HepG2 (cell line): ENCODE results near the gene TOR4A. TPM values are rescaled to one million over a fixed set of nuclear protein-coding genes. Genes with fewer than 3 reads are reported as not detected.

ENCODE experiments used
- CSRNP1 ChIP-seq: sonication (generic); formaldehyde crosslinking; IDR thresholded peaks from 2 replicates; pipeline ENCODE4 v1.8.1; 2023; ENCODE audit warnings: mild to moderate bottlenecking, missing genetic modification reagents
- EED ChIP-seq: sonication (generic); formaldehyde crosslinking; IDR thresholded peaks from 2 replicates; pipeline ENCODE4 v1.5.0; 2020; ENCODE audit warnings: mild to moderate bottlenecking, missing genetic modification reagents
- ERF ChIP-seq: IDR thresholded peaks from 2 replicates; pipeline ENCODE4 v1.6.1; 2018; ENCODE audit warnings: missing biosample characterization, missing genetic modification reagents
- ETV6 ChIP-seq: sonication (generic); formaldehyde crosslinking; conservative IDR thresholded peaks from 2 replicates; pipeline ENCODE4 v1.4.0; 2020; ENCODE audit warnings: missing genetic modification reagents
- HOXA3 ChIP-seq: sonication (generic); formaldehyde crosslinking; IDR thresholded peaks from 2 replicates; pipeline ENCODE4 v1.5.0; 2020; ENCODE audit warnings: missing genetic modification reagents
- JUN ChIP-seq: sonication (generic); formaldehyde crosslinking; IDR thresholded peaks from 2 replicates; pipeline ENCODE4 v1.4.0; 2020; ENCODE audit warnings: mild to moderate bottlenecking, missing genetic modification reagents
- KDM3A ChIP-seq: IDR thresholded peaks from 2 replicates; pipeline ENCODE4 v1.6.1; 2018; ENCODE audit warnings: low read depth, missing compliant biosample characterization
- KLF16 ChIP-seq, 2 experiments: sonication (generic) in 1 of 2; formaldehyde crosslinking in 1 of 2; IDR thresholded peaks; 2 replicates each; pipeline versions ENCODE4 v1.6.1 to v1.8.0; 2016 to 2023; ENCODE audit warnings: missing genetic modification reagents in 2 of 2, missing compliant biosample characterization in 1 of 2
- MBD4 ChIP-seq: IDR thresholded peaks from 2 replicates; pipeline ENCODE4 v1.6.1; 2012; ENCODE audit warnings: low read length, inconsistent platforms, borderline replicate concordance
- MED13 ChIP-seq: sonication (generic); formaldehyde crosslinking; IDR thresholded peaks from 2 replicates; pipeline ENCODE4 v1.5.0; 2020; ENCODE audit warnings: missing genetic modification reagents
- MYNN ChIP-seq: sonication (generic); formaldehyde crosslinking; IDR thresholded peaks from 2 replicates; pipeline ENCODE4 v1.4.0; 2020; ENCODE audit warnings: mild to moderate bottlenecking, low read depth, missing genetic modification reagents
- NCOA2 ChIP-seq: sonication (generic); formaldehyde crosslinking; IDR thresholded peaks from 2 replicates; pipeline ENCODE4 v1.8.0; 2022; ENCODE audit warnings: inconsistent platforms
- RARA ChIP-seq: IDR thresholded peaks from 2 replicates; pipeline ENCODE4 v1.6.1; 2016; ENCODE audit warnings: missing genetic modification reagents, missing compliant biosample characterization
- RERE ChIP-seq: IDR thresholded peaks from 2 replicates; pipeline ENCODE4 v1.6.1; 2016; ENCODE audit warnings: low read depth, missing genetic modification reagents, missing compliant biosample characterization
- SOX6 ChIP-seq, 2 experiments: fragments of 450-650 bp in 1 of 2; sonication (generic) in 1 of 2; formaldehyde crosslinking in 1 of 2; IDR thresholded peaks; 2 replicates each; pipeline versions ENCODE4 v1.4.0 to v1.6.1; 2017 to 2020; ENCODE audit warnings: antibody characterized with exemption in 1 of 2, mild to moderate bottlenecking in 1 of 2, missing genetic modification reagents in 1 of 2
- SP1 ChIP-seq, 2 experiments: fragments of 450-650 bp in 1 of 2; sonication (generic) in 1 of 2; formaldehyde crosslinking in 1 of 2; IDR thresholded peaks; 2 replicates each; pipeline versions ENCODE4 v1.4.0 to v1.6.1; 2016 to 2020; ENCODE audit warnings: missing genetic modification reagents in 1 of 2
- SP2 ChIP-seq: sonication (generic); formaldehyde crosslinking; IDR thresholded peaks from 2 replicates; pipeline ENCODE4 v1.5.1; 2020; ENCODE audit warnings: mild to moderate bottlenecking, missing genetic modification reagents
- ZBTB20 ChIP-seq: sonication (generic); formaldehyde crosslinking; IDR thresholded peaks from 2 replicates; pipeline ENCODE4 v1.8.1; 2023; ENCODE audit warnings: missing genetic modification reagents, low read depth, mild to moderate bottlenecking, borderline replicate concordance
- ZBTB42 ChIP-seq: sonication (generic); formaldehyde crosslinking; IDR thresholded peaks from 2 replicates; pipeline ENCODE4 v1.5.0; 2020; ENCODE audit warnings: mild to moderate bottlenecking, missing genetic modification reagents
- ZMYM3 ChIP-seq: sonication (generic); formaldehyde crosslinking; IDR thresholded peaks from 2 replicates; pipeline ENCODE4 v1.5.1; 2020; ENCODE audit warnings: mild to moderate bottlenecking, missing genetic modification reagents
- ZNF260 ChIP-seq: sonication (generic); formaldehyde crosslinking; IDR thresholded peaks from 2 replicates; pipeline ENCODE4 v1.4.0; 2020; ENCODE audit warnings: missing genetic modification reagents, low read depth, mild to moderate bottlenecking, borderline replicate concordance
- ZNF337 ChIP-seq: sonication (generic); formaldehyde crosslinking; IDR thresholded peaks from 2 replicates; pipeline ENCODE4 v1.5.1; 2020; ENCODE audit warnings: missing genetic modification reagents, low read depth, mild to moderate bottlenecking, borderline replicate concordance
- ZNF563 ChIP-seq: sonication (generic); formaldehyde crosslinking; IDR thresholded peaks from 2 replicates; pipeline ENCODE4 v1.8.0; 2022; ENCODE audit warnings: mild to moderate bottlenecking, moderate library complexity, missing genetic modification reagents
- ZSCAN29 ChIP-seq: sonication (generic); formaldehyde crosslinking; conservative IDR thresholded peaks from 2 replicates; pipeline ENCODE4 v1.4.0; 2020; ENCODE audit warnings: mild to moderate bottlenecking, missing genetic modification reagents
- polyA plus RNA-seq, 8 experiments: library from polyadenylated mRNA; depleted of rRNA in 3 of 8; stranded (reverse) in 7 of 8; unstranded in 1 of 8; fragments of >200 nt; fragmentation: Illumina TruSeq in 4 of 8; extraction: Trizol in 4 of 8; gene quantifications; 2 replicates each; pipeline versions ENCODE4 v1.2.1 to v1.2.3, GENCODE V29; 2011 to 2016; ENCODE audit warnings: low read depth in 4 of 8, missing spikeins in 1 of 8, mixed read lengths in 1 of 8; ENCODE audit not compliant: insufficient read depth in 1 of 8
- total RNA-seq, 5 experiments: library from RNA; depleted of rRNA; stranded (reverse); fragments of >200 nt; fragmentation: Illumina TruSeq; extraction: Trizol; gene quantifications; 2 replicates each; pipeline ENCODE4 v1.2.3, GENCODE V29; 2016; ENCODE audit warnings: low read depth in 1 of 5

Gene TOR4A
- total and polyA plus RNA-seq, 2 of the 13 experiments (the other 11 are each of a cell fraction or from before 2014, with no cell fraction given): 11.1 to 14.2 TPM

- no peak for TF ChIP-seq ZNF260 (CRISPR knock-in tag)
- no peak for TF ChIP-seq RERE
- no peak for TF ChIP-seq SP1 (IDR thresholded peaks at IDR 0.05)
- no peak; the same call in 1 of the 2 replicates for TF ChIP-seq SP1 (CRISPR knock-in tag; IDR thresholded peaks at IDR 0.05)
- no peak for TF ChIP-seq JUN (CRISPR knock-in tag)
- no peak for TF ChIP-seq KDM3A (CRISPR knock-in tag)
- no peak for TF ChIP-seq SOX6 (IDR thresholded peaks at IDR 0.05)
- TF ChIP-seq SOX6 (CRISPR knock-in tag; IDR thresholded peaks at IDR 0.05): peak; percentile 58
- no peak for TF ChIP-seq MED13 (CRISPR knock-in tag)
- TF ChIP-seq NCOA2 (CRISPR knock-in tag): no peak
- TF ChIP-seq HOXA3: peak; percentile 60
- TF ChIP-seq ZNF337: no peak
- no peak for TF ChIP-seq ZBTB42
- no peak; the same call in 1 of the 2 replicates for TF ChIP-seq ZMYM3 (CRISPR knock-in tag)
- no peak for TF ChIP-seq MYNN (CRISPR knock-in tag)
- TF ChIP-seq ZNF563 (CRISPR knock-in tag): peak; percentile 13; the same call in 1 of the 2 replicates
- peak; percentile 59; the same call in 1 of the 2 replicates for TF ChIP-seq SP2 (CRISPR knock-in tag)
- peak; percentile 65 for TF ChIP-seq RARA
- peak; percentile 62; the same call in 1 of the 2 replicates for TF ChIP-seq ZBTB20 (CRISPR knock-in tag)
- TF ChIP-seq ERF (CRISPR knock-in tag): 0 out of 2 replicates have a peak, but pooled peaks have one; percentile 67
- no peak for TF ChIP-seq ZSCAN29 (CRISPR knock-in tag)
- TF ChIP-seq KLF16 (CRISPR knock-in tag; IDR thresholded peaks at IDR 0.05): peak in 1 of 2 experiments; percentile 71; a peak in 2 of 4 replicates
- peak; percentile 60; the same call in 1 of the 2 replicates for TF ChIP-seq CSRNP1 (CRISPR knock-in tag)
- TF ChIP-seq EED: no peak
- no peak for TF ChIP-seq MBD4
- TF ChIP-seq ETV6 (CRISPR knock-in tag): no peak
These were observed 35.8 kb upstream of the TOR4A start (continued) for GRCh38 chr9:137241490-137242268.
